Hematopoietic multipotent progenitor cell (in vitro differentiated cells): Measurements from ENCODE around the gene MAP2. TPM values are rescaled to one million over a fixed set of nuclear protein-coding genes. Genes with fewer than 3 reads are reported as not detected.

Source experiments
- DNase-seq, 3 donors: peaks; one replicate each; pipeline ENCODE4 v3.0.0-alpha.2; 2011 to 2015; ENCODE audit warnings: low read depth in 2 of 3, low spot score in 2 of 3
- total RNA-seq: library from RNA; depleted of rRNA; stranded (reverse); fragments of >200 nt; gene quantifications from one replicate; pipeline ENCODE4 v1.2.3, GENCODE V29; 2012

MAP2 gene
- total RNA-seq, 1 donor = under 0.01 TPM

GRCh38 chr2:209422191-209422754 lies 1.6 kb upstream of the MAP2 start:
- DNase-seq = no peak

GRCh38 chr2:209424199-209424701 lies 403 bp downstream of the MAP2 start:
- no peak for DNase-seq

GRCh38 chr2:209424781-209425470 lies 1.1 kb downstream of the MAP2 start:
- DNase-seq = no peak

GRCh38 chr2:209425471-209426071 lies 1.7 kb downstream of the MAP2 start:
- DNase-seq = peak in 2 of 3 donors; percentile 25 to 59

- DNase-seq = no peak
Observed at GRCh38 chr2:209426432-209426831, 2.6 kb downstream of the MAP2 start.

GRCh38 chr2:209431701-209432100 lies 7.9 kb downstream of the MAP2 start:
- no peak for DNase-seq

- DNase-seq = no peak
Observed at GRCh38 chr2:209441541-209441940, 17.7 kb downstream of the MAP2 start.

- DNase-seq = no peak
Observed at GRCh38 chr2:209442939-209443338, 19.1 kb downstream of the MAP2 start.

GRCh38 chr2:209445485-209445884 lies 21.6 kb downstream of the MAP2 start:
- no peak for DNase-seq

GRCh38 chr2:209451209-209451834 lies 27.5 kb downstream of the MAP2 start:
- no peak for DNase-seq

- DNase-seq = no peak
Observed at GRCh38 chr2:209456489-209456888, 32.6 kb downstream of the MAP2 start.

GRCh38 chr2:209458008-209458979 lies 34.4 kb downstream of the MAP2 start:
- no peak for DNase-seq

- no peak for DNase-seq
Observed at GRCh38 chr2:209459359-209459758, 35.5 kb downstream of the MAP2 start.

- no peak for DNase-seq
Observed at GRCh38 chr2:209460151-209460761, 36.4 kb downstream of the MAP2 start.

GRCh38 chr2:209463226-209463625 lies 39.4 kb downstream of the MAP2 start:
- DNase-seq = peak in 1 of 3 donors; percentile 31

GRCh38 chr2:209463835-209464234 lies 40.0 kb downstream of the MAP2 start:
- no peak for DNase-seq

GRCh38 chr2:209468846-209469245 lies 45.0 kb downstream of the MAP2 start:
- DNase-seq = no peak

GRCh38 chr2:209469481-209469880 lies 45.6 kb downstream of the MAP2 start:
- DNase-seq = no peak

- DNase-seq = no peak
Observed at GRCh38 chr2:209470466-209470865, 46.6 kb downstream of the MAP2 start.

- DNase-seq = no peak
Observed at GRCh38 chr2:209471037-209471436, 47.2 kb downstream of the MAP2 start.
